CD4-positive, alpha-beta T cell treated with Interleukin-1 beta for 1 hour (primary cell): Measurements from ENCODE around the gene PHOSPHO1.
"Not testable (repeated sequence)": the region's sequence is repeated elsewhere in the genome, so short reads cannot be mapped to it uniquely, and the experiment has no call there.

ENCODE experiments used
- DNase-seq, 2 donors: peaks; one replicate each; pipeline ENCODE4 v3.0.0-alpha.2; 2020 to 2022

The PHOSPHO1 gene

GRCh38 chr17:49191409-49191916, 39.1 kb downstream of the PHOSPHO1 start:
- no peak for DNase-seq

- no peak for DNase-seq
These were observed 39.7 kb downstream of the PHOSPHO1 start for GRCh38 chr17:49190932-49191331.

GRCh38 chr17:49187301-49187700, 43.3 kb downstream of the PHOSPHO1 start:
- DNase-seq = no peak

- not testable (repeated sequence) for DNase-seq
These were observed 45.2 kb downstream of the PHOSPHO1 start for GRCh38 chr17:49185381-49185780.

- not testable (repeated sequence) for DNase-seq
These were observed 46.1 kb downstream of the PHOSPHO1 start for GRCh38 chr17:49184522-49184921.

- no peak for DNase-seq
These were observed 46.8 kb downstream of the PHOSPHO1 start for GRCh38 chr17:49183801-49184200.

- DNase-seq = no peak
These were observed 47.2 kb downstream of the PHOSPHO1 start for GRCh38 chr17:49183341-49183740.

- no peak for DNase-seq
These were observed 49.5 kb downstream of the PHOSPHO1 start for GRCh38 chr17:49180998-49181635.

GRCh38 chr17:49180303-49180702, 50.3 kb downstream of the PHOSPHO1 start:
- peak; percentile 61 to 64 for DNase-seq

GRCh38 chr17:49175978-49176377, 54.6 kb downstream of the PHOSPHO1 start:
- DNase-seq = not testable (repeated sequence)
